ENCODE results near the gene MAN1A2. TPM values are rescaled to one million over a fixed set of nuclear protein-coding genes. Genes with fewer than 3 reads are reported as not detected.

MAN1A2 gene
- total RNA-seq, 1 experiment from 2014 or later, result 38.1 TPM

GRCh38 chr1:117403597-117403996, 36.3 kb downstream of the MAN1A2 start:
- Histone ChIP-seq H3K9me3 (ENCODE audit: control insufficient read depth in 1 of 2, insufficient read depth in 1 of 2, low read depth in 1 of 2, low read length in 2 of 2) (no peaks in the 10 kb centered on the region), H3K27me3 (ENCODE audit: insufficient read depth, low read length) (no peaks in the 10 kb centered on the region), H3K79me2 (ENCODE audit: insufficient read depth, low read length) (peaks cover 43% of the 10 kb centered on the region), H2AFZ (ENCODE audit: low read depth, low read length, poor library complexity, severe bottlenecking) (no peak overlapping the region), H3K4me1 (ENCODE audit: control insufficient read depth in 1 of 2, insufficient read depth in 2 of 2, low read length in 2 of 2) (no peaks in the 10 kb centered on the region), H3K4me2 (ENCODE audit: low read length) (no peak overlapping the region), H3K36me3 (ENCODE audit: control insufficient read depth in 1 of 2, insufficient read depth in 2 of 2, low read length in 2 of 2) (peaks cover 0 to 2% of the 10 kb centered on the region in 2 experiments; a peak in 1 of 4 replicates), H3K9me2 (ENCODE audit: insufficient read depth) (no peaks in the 10 kb centered on the region), H3K9ac (ENCODE audit: low read length) (no peak overlapping the region), H3K27ac (ENCODE audit: low read depth, low read length) (no peak overlapping the region), H4K20me1 (ENCODE audit: insufficient read depth) (no peaks in the 10 kb centered on the region; the same call in 1 of the 2 replicates), H3K4me3 (replicated peaks in 1 of 2; ENCODE audit: low read depth in 1 of 2, low read length in 2 of 2) (no peak overlapping the region)
- RAD21 ChIA-PET (ENCODE audit: low non-redundant PET in 1 of 2, low total read pairs in 2 of 2, uncharacterized antibody in 2 of 2, unreplicated experiment in 2 of 2), result no interaction called here
- CTCF ChIA-PET, result no interaction called here
- no peak for ATAC-seq
- BruUV-seq (replicated peaks), result no TSS peak
- DNase-seq (ENCODE audit: low read depth, low spot score), result no peak
- intact Hi-C loops (cut with micrococcal nuclease), result no loop called here
- no peak for TF ChIP-seq SIN3A (IDR thresholded peaks at IDR 0.05; ENCODE audit: low read depth)
- TF ChIP-seq ZBTB33 (IDR thresholded peaks at IDR 0.05; ENCODE audit: extremely low read depth, insufficient replicate concordance, low read length), result no peak
- POLR2A ChIA-PET, result no interaction called here

GRCh38 chr1:117405042-117405441, 37.8 kb downstream of the MAN1A2 start:
- Histone ChIP-seq H3K36me3 (ENCODE audit: control insufficient read depth in 1 of 2, insufficient read depth in 2 of 2, low read length in 2 of 2) (peaks cover 0 to 2% of the 10 kb centered on the region in 2 experiments; a peak in 1 of 4 replicates), H3K9me2 (ENCODE audit: insufficient read depth) (no peaks in the 10 kb centered on the region), H3K4me3 (replicated peaks in 1 of 2; ENCODE audit: low read depth in 1 of 2, low read length in 2 of 2) (no peak overlapping the region), H3K4me2 (ENCODE audit: low read length) (no peak overlapping the region), H3K79me2 (ENCODE audit: insufficient read depth, low read length) (peaks cover 37% of the 10 kb centered on the region), H3K27ac (ENCODE audit: low read depth, low read length) (no peak overlapping the region), H3K9me3 (ENCODE audit: control insufficient read depth in 1 of 2, insufficient read depth in 1 of 2, low read depth in 1 of 2, low read length in 2 of 2) (no peaks in the 10 kb centered on the region), H2AFZ (ENCODE audit: low read depth, low read length, poor library complexity, severe bottlenecking) (no peak overlapping the region), H3K9ac (ENCODE audit: low read length) (no peak overlapping the region), H3K4me1 (ENCODE audit: control insufficient read depth in 1 of 2, insufficient read depth in 2 of 2, low read length in 2 of 2) (no peaks in the 10 kb centered on the region), H3K27me3 (ENCODE audit: insufficient read depth, low read length) (no peaks in the 10 kb centered on the region), H4K20me1 (ENCODE audit: insufficient read depth) (no peaks in the 10 kb centered on the region; the same call in 1 of the 2 replicates)
- BruUV-seq (replicated peaks), result no TSS peak
- intact Hi-C loops (cut with micrococcal nuclease), result no loop called here
- DNase-seq (ENCODE audit: low read depth, low spot score) (no peak), ATAC-seq (no peak)
- no peak for TF ChIP-seq YY1 (IDR thresholded peaks at IDR 0.05; ENCODE audit: extremely low read depth, insufficient replicate concordance, low read depth, low read length)
- TF ChIP-seq ATF3 (IDR thresholded peaks at IDR 0.05), result no peak
- no peak for TF ChIP-seq SRF (IDR thresholded peaks at IDR 0.05; ENCODE audit: low read depth)
- ChIA-PET POLR2A (no interaction called here), CTCF (no interaction called here), RAD21 (ENCODE audit: low non-redundant PET in 1 of 2, low total read pairs in 2 of 2, uncharacterized antibody in 2 of 2, unreplicated experiment in 2 of 2) (no interaction called here)

All from HCT116 (cell line).